ENCODE results near the gene MYO19.

MYO19 gene

GRCh38 chr17:36547776-36548175, 13.1 kb upstream of the MYO19 start:
- peaks cover 89% of the 10 kb centered on the region for H3K79me2 ChIP-seq (ENCODE audit: low read length)
- peaks cover 20% of the 10 kb centered on the region for H3K36me3 ChIP-seq (replicated peaks; ENCODE audit: low read depth, low read length)
- no peak overlapping the region for H2AFZ ChIP-seq (ENCODE audit: low read depth, low read length)
- H3K9ac ChIP-seq (ENCODE audit: low read length) = no peak overlapping the region
- peaks cover 61% of the 10 kb centered on the region for H4K20me1 ChIP-seq (ENCODE audit: insufficient read depth, low read length)
- 0 out of 2 replicates have a peak overlapping the region, but pooled peaks have one; percentile 92 for H3K4me2 ChIP-seq (ENCODE audit: low read length)
- TF ChIP-seq, protein P1, sequence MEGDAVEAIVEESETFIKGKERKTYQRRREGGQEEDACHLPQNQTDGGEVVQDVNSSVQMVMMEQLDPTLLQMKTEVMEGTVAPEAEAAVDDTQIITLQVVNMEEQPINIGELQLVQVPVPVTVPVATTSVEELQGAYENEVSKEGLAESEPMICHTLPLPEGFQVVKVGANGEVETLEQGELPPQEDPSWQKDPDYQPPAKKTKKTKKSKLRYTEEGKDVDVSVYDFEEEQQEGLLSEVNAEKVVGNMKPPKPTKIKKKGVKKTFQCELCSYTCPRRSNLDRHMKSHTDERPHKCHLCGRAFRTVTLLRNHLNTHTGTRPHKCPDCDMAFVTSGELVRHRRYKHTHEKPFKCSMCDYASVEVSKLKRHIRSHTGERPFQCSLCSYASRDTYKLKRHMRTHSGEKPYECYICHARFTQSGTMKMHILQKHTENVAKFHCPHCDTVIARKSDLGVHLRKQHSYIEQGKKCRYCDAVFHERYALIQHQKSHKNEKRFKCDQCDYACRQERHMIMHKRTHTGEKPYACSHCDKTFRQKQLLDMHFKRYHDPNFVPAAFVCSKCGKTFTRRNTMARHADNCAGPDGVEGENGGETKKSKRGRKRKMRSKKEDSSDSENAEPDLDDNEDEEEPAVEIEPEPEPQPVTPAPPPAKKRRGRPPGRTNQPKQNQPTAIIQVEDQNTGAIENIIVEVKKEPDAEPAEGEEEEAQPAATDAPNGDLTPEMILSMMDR (IDR thresholded peaks at IDR 0.05; ENCODE audit: low read depth, low read length) = no peak
- no peak for TF ChIP-seq EZH2phosphoT487 (IDR thresholded peaks at IDR 0.05; ENCODE audit: low read depth)
- H3K4me3 ChIP-seq (ENCODE audit: low read length) = no peak overlapping the region
- H3K4me1 ChIP-seq (ENCODE audit: low read length) = peaks cover 37% of the 10 kb centered on the region
- no peaks in the 10 kb centered on the region for H3K27me3 ChIP-seq (ENCODE audit: low read depth, low read length)
- H3K9me3 ChIP-seq (ENCODE audit: insufficient read depth, low read length) = no peaks in the 10 kb centered on the region
- H3K27ac ChIP-seq (ENCODE audit: low read length) = no peak overlapping the region

DNA sequence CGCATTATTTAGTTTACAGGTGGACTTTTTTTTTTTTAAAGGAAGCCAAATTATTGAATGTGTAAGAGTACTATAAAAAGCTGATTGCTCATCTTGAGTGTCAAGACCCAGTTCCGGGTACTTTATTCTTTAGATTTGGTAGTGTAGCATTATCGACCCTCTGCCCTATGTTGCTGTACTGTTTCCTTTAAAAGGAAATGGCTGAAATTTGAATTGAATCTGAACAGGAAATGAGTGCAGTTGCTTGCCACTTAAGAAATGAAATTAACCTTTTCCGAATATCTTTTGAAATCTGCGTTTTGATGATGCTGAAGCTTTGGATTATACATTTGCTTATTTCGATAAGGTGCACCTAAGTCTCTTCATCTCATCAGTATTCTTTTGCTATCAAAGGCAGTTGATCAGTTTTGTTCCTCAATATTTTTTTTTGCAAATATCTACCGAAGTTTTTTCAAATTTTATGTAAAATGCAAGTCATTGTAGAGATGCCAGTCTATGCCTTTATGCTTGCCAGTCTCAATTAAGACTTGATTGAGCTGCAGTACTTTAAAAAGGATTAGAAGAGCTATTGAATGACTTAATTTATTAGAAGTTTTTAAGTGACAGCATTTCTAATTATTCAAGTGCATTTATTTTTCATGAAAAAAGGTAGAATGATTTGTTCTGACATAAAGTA, 11.9 kb upstream of the MYO19 start:
- Histone ChIP-seq H3K9me3 (ENCODE audit: insufficient read depth, low read length) (no peaks in the 10 kb centered on the region), H3K9ac (ENCODE audit: low read length) (peak overlapping the region; percentile 88), H3K4me1 (ENCODE audit: low read length) (peaks cover 37% of the 10 kb centered on the region), H3K27me3 (ENCODE audit: low read depth, low read length) (no peaks in the 10 kb centered on the region), H3K36me3 (replicated peaks; ENCODE audit: low read depth, low read length) (peaks cover 18% of the 10 kb centered on the region), H2AFZ (ENCODE audit: low read depth, low read length) (no peak overlapping the region), H4K20me1 (ENCODE audit: insufficient read depth, low read length) (peaks cover 52% of the 10 kb centered on the region), H3K79me2 (ENCODE audit: low read length) (peaks cover 79% of the 10 kb centered on the region), H3K4me3 (ENCODE audit: low read length) (peak overlapping the region; percentile 93), H3K27ac (ENCODE audit: low read length) (peak overlapping the region; percentile 82), H3K4me2 (ENCODE audit: low read length) (peak overlapping the region; percentile 92)
- TF ChIP-seq EZH2phosphoT487 (IDR thresholded peaks at IDR 0.05; ENCODE audit: low read depth) = no peak
- TF ChIP-seq, protein P1 (IDR thresholded peaks at IDR 0.05; ENCODE audit: low read depth, low read length) = no peak

DNA sequence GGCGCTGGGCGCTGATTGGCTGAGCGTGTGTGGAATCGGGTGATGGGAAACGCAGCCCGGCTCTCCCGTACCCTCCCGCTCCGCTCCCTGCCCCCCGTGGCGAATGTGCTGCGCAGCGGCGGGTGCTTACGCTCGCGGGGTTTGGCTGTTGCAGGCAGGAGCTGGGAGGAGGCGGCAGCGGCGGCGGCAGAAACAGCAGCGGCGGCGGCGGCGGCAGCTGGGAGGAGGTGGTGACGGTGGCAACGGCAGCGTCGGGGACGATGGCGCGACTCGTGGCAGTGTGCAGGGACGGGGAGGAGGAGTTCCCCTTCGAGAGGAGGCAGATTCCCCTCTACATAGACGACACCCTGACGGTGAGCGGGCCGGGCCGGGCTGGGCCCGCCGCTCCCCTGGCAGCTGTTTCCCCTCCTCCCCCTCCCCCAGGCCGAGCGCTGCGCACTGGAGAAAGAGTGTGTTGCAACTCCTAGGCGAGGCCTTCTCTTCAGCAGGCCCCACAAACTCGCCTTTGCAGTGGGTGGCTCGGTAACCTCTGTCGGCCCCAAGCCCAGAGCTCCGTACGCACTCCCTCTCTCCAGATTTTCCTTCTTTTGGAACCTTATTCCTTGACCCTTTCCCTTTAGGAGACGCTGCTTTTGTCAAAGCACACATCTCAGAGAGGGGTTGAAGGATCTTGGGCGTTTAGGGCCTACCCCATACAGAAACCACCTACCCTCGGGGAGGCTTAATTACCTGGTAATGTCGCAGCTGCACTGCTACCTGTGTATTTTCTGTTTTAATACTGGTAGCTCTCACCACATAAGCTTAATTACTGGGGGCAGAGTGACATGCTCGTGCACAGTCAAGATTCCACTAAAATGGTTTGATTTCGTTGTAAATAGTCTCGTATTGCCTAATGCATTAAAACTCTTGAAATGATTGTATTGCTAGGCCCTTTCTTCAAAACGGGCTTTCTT, 11.1 kb upstream of the MYO19 start:
- H3K9ac ChIP-seq (ENCODE audit: low read length) = peak overlapping the region; percentile 88
- peak overlapping the region; percentile 92 for H3K4me2 ChIP-seq (ENCODE audit: low read length)
- no peaks in the 10 kb centered on the region for H3K27me3 ChIP-seq (ENCODE audit: low read depth, low read length)
- H4K20me1 ChIP-seq (ENCODE audit: insufficient read depth, low read length) = peaks cover 43% of the 10 kb centered on the region
- H3K4me1 ChIP-seq (ENCODE audit: low read length) = peaks cover 32% of the 10 kb centered on the region
- peaks cover 18% of the 10 kb centered on the region for H3K36me3 ChIP-seq (replicated peaks; ENCODE audit: low read depth, low read length)
- TF ChIP-seq, protein P1 (IDR thresholded peaks at IDR 0.05; ENCODE audit: low read depth, low read length) = no peak
- TF ChIP-seq EZH2phosphoT487 (IDR thresholded peaks at IDR 0.05; ENCODE audit: low read depth) = no peak
- no peak overlapping the region for H2AFZ ChIP-seq (ENCODE audit: low read depth, low read length)
- peaks cover 71% of the 10 kb centered on the region for H3K79me2 ChIP-seq (ENCODE audit: low read length)
- peak overlapping the region; percentile 93 for H3K4me3 ChIP-seq (ENCODE audit: low read length)
- H3K27ac ChIP-seq (ENCODE audit: low read length) = peak overlapping the region; percentile 82
- no peaks in the 10 kb centered on the region for H3K9me3 ChIP-seq (ENCODE audit: insufficient read depth, low read length)

GRCh38 chr17:36545077-36545464, 10.4 kb upstream of the MYO19 start:
- H3K79me2 ChIP-seq (ENCODE audit: low read length) = peaks cover 64% of the 10 kb centered on the region
- peak overlapping the region; percentile 92 for H3K27ac ChIP-seq (ENCODE audit: low read length)
- H4K20me1 ChIP-seq (ENCODE audit: insufficient read depth, low read length) = peaks cover 37% of the 10 kb centered on the region
- H3K4me2 ChIP-seq (ENCODE audit: low read length) = peak overlapping the region; percentile 55
- peak overlapping the region; percentile 99 for H3K9ac ChIP-seq (ENCODE audit: low read length)
- peaks cover 26% of the 10 kb centered on the region for H3K4me1 ChIP-seq (ENCODE audit: low read length)
- no peak overlapping the region for H2AFZ ChIP-seq (ENCODE audit: low read depth, low read length)
- no peaks in the 10 kb centered on the region for H3K27me3 ChIP-seq (ENCODE audit: low read depth, low read length)
- H3K4me3 ChIP-seq (ENCODE audit: low read length) = peak overlapping the region; percentile 97
- no peaks in the 10 kb centered on the region for H3K9me3 ChIP-seq (ENCODE audit: insufficient read depth, low read length)
- H3K36me3 ChIP-seq (replicated peaks; ENCODE audit: low read depth, low read length) = peaks cover 18% of the 10 kb centered on the region
- TF ChIP-seq, protein P1 (IDR thresholded peaks at IDR 0.05; ENCODE audit: low read depth, low read length) = no peak
- TF ChIP-seq EZH2phosphoT487 (IDR thresholded peaks at IDR 0.05; ENCODE audit: low read depth) = no peak

Measured in OCI-LY3 (cell line).